Lower leg skin (tissue), 4 donors: Measurements from ENCODE around the gene LTK. TPM values are rescaled to one million over a fixed set of nuclear protein-coding genes. Genes with fewer than 3 reads are reported as not detected.

Experiments
- DNase-seq, 2 donors: peaks; one replicate each; pipeline ENCODE4 v3.0.0-alpha.2; 2019; ENCODE audit warnings: low spot score in 2 of 2
- H3K4me3 ChIP-seq: fragments of 200-600 bp; sonication (generic); 2 replicates; pipeline ENCODE4 v1.5.1; 2017; ENCODE audit warnings: mild to moderate bottlenecking, low read depth; ENCODE audit not compliant: poor library complexity, severe bottlenecking
- CTCF ChIP-seq, 3 donors: fragments of 450-650 bp; IDR thresholded peaks; one replicate each; pipeline ENCODE4 v1.5.1; 2016; ENCODE audit warnings: antibody characterized with exemption in 3 of 3, mild to moderate bottlenecking in 3 of 3, moderate library complexity in 2 of 3
- POLR2A ChIP-seq, 2 donors: fragments of 450-650 bp; IDR thresholded peaks; one replicate each; pipeline ENCODE4 v1.6.1; 2016 to 2017; ENCODE audit warnings: antibody characterized with exemption in 2 of 2, mild to moderate bottlenecking in 1 of 2, moderate library complexity in 1 of 2
- WGBS, 2 donors: methylation state at CpG; one replicate each; pipeline ENCODE4 v1.1.5; 2018; 5-methylcytosine and 5-hydroxymethylcytosine counted together
- intact Hi-C: fragments of 100-400 bp; cut with DNase I; formaldehyde crosslinking; loops from one replicate; pipeline ENCODE4 v1.15.0; 2023; ENCODE audit warnings: low total_unique reads
- total RNA-seq, 4 donors: library from RNA; depleted of rRNA; stranded (reverse); fragments of >200 nt; gene quantifications; one replicate each; pipeline ENCODE4 v1.1.0, GENCODE V29; 2016

Gene LTK
- total RNA-seq, 4 donors from 2014 or later = 0.46 to 0.54 (median 0.52) TPM; not detected in 1

DNA sequence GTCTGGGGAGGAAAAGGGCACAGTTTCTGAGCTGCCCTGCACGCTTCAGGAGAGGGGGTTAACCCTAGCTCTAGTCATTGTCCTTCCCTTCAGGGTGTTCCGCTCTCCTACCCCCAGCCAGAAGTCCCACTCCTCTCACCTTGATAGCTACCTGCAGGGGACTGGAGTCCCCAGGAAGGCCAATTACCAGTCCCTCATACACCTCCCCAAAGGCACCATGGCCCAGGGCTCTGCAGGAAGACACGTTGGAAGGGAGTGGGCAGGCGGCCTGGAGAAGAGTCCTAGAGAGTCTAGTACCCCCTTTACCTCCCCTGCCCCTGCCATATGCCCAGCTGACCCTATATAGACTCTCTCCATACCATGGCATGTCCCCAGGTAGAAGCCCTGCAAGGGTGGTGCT, 7.9 kb downstream of the LTK start:
- no peak for DNase-seq
- intact Hi-C loops = no loop called here
- 89 to 91% methylated on average over 4 of the region's 4 CpGs for WGBS, 2 donors
- TF ChIP-seq POLR2A (IDR thresholded peaks at IDR 0.05) (no peak), CTCF (IDR thresholded peaks at IDR 0.05) (no peak)
- H3K4me3 ChIP-seq = no peak overlapping the region

DNA sequence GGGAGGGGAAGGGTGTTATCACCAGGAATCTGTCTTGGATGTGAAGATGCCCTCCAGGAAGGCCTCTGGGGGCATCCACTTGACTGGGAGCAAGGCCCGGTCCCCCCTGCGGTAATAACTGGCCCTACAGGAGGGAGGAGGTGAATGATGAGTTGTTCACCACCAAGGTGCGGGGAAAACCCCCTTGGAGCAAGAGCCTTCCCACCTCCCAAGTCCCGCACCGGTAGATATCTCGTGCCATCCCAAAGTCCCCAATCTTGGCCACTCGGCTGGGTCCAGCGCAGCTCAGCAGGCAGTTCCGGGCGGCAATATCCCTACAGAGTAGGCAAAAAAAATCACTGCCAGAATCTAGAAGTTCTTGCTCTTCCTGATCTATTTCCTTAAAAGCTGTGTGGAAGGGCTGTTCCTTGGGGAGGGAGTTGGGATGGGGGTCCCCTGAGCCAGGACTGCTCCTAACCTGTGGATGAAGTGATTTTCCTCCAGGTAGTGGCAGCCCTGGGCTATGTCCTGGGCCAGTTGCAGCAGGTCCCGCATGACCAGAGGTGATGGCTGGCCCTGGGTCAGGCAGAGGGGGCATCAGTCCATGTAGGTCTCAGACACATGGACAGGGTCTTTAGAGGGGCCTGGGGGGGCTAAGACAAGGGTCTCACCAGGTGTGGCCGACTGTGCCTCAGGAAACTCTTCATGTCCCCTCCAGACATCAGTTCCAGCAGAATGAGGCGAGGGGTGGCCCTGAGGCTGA, 8.7 kb downstream of the LTK start:
- DNase-seq = no peak
- intact Hi-C loops = no loop called here
- WGBS, 2 donors = 79 to 84% methylated on average over 12 to 13 of the region's 13 CpGs
- H3K4me3 ChIP-seq = no peak overlapping the region
- TF ChIP-seq CTCF (IDR thresholded peaks at IDR 0.05) = no peak
- no peak for TF ChIP-seq POLR2A (IDR thresholded peaks at IDR 0.05)

DNA sequence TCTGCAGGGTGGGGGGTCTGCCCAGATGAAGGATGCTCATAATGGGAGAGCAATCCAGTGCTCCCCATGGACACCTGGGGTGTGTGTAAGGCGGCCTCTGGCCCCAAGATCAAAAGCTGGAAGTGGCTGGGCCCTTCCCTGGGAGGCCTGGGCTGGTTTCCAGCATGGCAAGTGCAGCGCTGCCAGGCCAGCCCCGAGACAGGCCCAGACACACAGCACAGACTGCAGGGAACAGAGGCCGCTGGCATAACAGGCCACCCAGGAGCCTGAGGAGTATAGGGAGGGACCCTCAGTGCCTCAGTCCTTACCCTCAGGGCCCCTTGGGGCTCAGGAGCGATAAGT, 10.0 kb downstream of the LTK start:
- WGBS, 2 donors = 52 to 59% methylated on average over 2 to 5 of the region's 5 CpGs
- TF ChIP-seq POLR2A (IDR thresholded peaks at IDR 0.05) = no peak
- no peak for TF ChIP-seq CTCF (IDR thresholded peaks at IDR 0.05)
- H3K4me3 ChIP-seq = no peak overlapping the region
- no peak for DNase-seq
- intact Hi-C loops = no loop called here

DNA sequence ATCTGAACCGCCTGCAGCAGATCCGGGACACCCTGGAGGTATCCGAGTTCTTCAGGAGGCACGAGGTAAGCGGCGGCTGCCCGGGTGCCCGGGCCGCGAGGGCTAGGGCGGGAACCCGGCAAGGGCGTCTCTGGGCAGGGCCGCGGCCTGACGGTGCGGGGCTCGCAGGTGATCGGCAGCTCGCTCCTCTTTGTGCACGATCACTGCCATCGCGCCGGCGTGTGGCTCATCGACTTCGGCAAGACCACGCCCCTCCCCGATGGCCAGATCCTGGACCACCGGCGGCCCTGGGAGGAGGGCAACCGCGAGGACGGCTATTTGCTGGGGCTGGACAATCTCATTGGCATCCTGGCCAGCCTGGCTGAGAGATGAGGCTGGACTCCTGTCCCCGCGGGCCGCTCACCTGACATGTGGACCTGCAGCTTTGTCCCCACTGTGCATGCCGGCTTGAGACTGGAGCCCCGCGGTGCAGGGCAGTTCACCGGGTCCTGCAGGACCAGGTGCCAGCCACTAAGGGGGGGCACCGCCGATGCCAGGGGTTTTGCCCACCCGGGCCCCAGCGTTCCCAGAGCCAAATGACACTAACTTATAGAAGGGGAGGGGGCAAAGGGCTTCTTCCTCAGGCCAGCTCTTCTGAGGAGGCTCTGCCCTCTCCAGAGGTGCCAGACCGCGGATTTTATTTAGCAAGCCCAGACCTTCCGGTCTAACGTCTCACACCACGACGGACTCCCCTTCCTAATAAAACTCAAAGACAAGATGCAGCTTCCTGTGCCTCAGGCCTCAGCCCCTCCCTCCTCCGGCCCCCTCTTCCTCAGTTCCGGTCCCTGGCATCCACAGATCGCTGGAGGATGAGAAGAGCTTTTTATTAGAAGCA, 10.6 kb downstream of the LTK start:
- TF ChIP-seq POLR2A (IDR thresholded peaks at IDR 0.05) = no peak
- TF ChIP-seq CTCF (IDR thresholded peaks at IDR 0.05) = no peak
- no peak for DNase-seq
- no peak overlapping the region for H3K4me3 ChIP-seq
- intact Hi-C loops = no loop called here
- 11 to 26% methylated on average over 19 to 29 of the region's 54 CpGs for WGBS, 2 donors

GRCh38 chr15:41501931-41502794, 11.5 kb downstream of the LTK start:
- 3 to 5% methylated on average over 22 to 44 of the region's 64 CpGs for WGBS, 2 donors

More at GRCh38 chr15:41501931-41502794, 11.5 kb downstream of the LTK start:
- intact Hi-C loops = no loop called here
- DNase-seq = no peak
- TF ChIP-seq POLR2A (IDR thresholded peaks at IDR 0.05) (no peak), CTCF (IDR thresholded peaks at IDR 0.05) (no peak)
- H3K4me3 ChIP-seq = no peak overlapping the region
